Measurements from ENCODE around the gene ARHGAP27. TPM values are rescaled to one million over a fixed set of nuclear protein-coding genes. Genes with fewer than 3 reads are reported as not detected.
A peak's percentile ranks its signal among the peaks of the same experiment; 100 is the strongest.

ARHGAP27 gene
- total RNA-seq, 2 experiments from 2014 or later, result 37.8 to 40.9 TPM

GRCh38 chr17:45374501-45374900 is 58.2 kb downstream of the ARHGAP27 start:
- H3K36me3 Mint-ChIP-seq (ENCODE audit: low read depth), result no peaks in the 10 kb centered on the region
- no peak for DNase-seq
- no peaks in the 10 kb centered on the region for H3K9me3 Mint-ChIP-seq
- H3K4me3 Mint-ChIP-seq, result no peak overlapping the region
- intact Hi-C loops (cut with micrococcal nuclease), result no loop called here
- H3K27me3 Mint-ChIP-seq, result no peaks in the 10 kb centered on the region
- ChIA-PET CTCF (interaction anchor here (2.3 to 4.9 kb wide), 2 partner anchors 10 to 97 kb away, joined by 11 to 25 read pairs; no protein-coding TSS in a partner anchor), POLR2A (no interaction called here)
- peaks cover 19% of the 10 kb centered on the region for H3K4me1 Mint-ChIP-seq (ENCODE audit: low read depth)
- ATAC-seq, result no peak
- H3K27ac Mint-ChIP-seq, result no peak overlapping the region
- TF ChIP-seq CTCF (IDR thresholded peaks at IDR 0.05), result no peak

GRCh38 chr17:45372325-45372869 is 60.3 kb downstream of the ARHGAP27 start:
- CTCF ChIA-PET, result interaction anchor here (0.7 to 4.9 kb wide), 6 partner anchors 13 to 102 kb away, joined by 3 to 25 read pairs (median 4); partner anchors contain the start of gene MAP3K14
- no peaks in the 10 kb centered on the region for H3K27me3 Mint-ChIP-seq
- no peak for DNase-seq

GRCh38 chr17:45371414-45372324 is 61.0 kb downstream of the ARHGAP27 start:
- DNase-seq, result peak; percentile 70
- POLR2A ChIA-PET, result interaction anchor here (1.0 to 1.1 kb wide), 2 partner anchors 10 to 16 kb away, joined by 3 to 4 read pairs; no protein-coding TSS in a partner anchor

More at GRCh38 chr17:45372325-45372869, 60.3 kb downstream of the ARHGAP27 start:
- Mint-ChIP-seq H3K4me1 (ENCODE audit: low read depth) (peaks cover 16% of the 10 kb centered on the region), H3K27ac (no peak overlapping the region), H3K9me3 (no peaks in the 10 kb centered on the region), H3K4me3 (peak overlapping the region; percentile 21), H3K36me3 (ENCODE audit: low read depth) (no peaks in the 10 kb centered on the region)
- ATAC-seq, result no peak
- intact Hi-C loops (cut with micrococcal nuclease), result no loop called here
- TF ChIP-seq CTCF (IDR thresholded peaks at IDR 0.05), result no peak
- POLR2A ChIA-PET, result interaction anchor here (1.0 to 1.4 kb wide), 4 partner anchors 8 to 60 kb away, joined by 3 to 5 read pairs (median 4); no protein-coding TSS in a partner anchor

GRCh38 chr17:45370949-45371413 is 61.7 kb downstream of the ARHGAP27 start:
- intact Hi-C loops (cut with micrococcal nuclease), result no loop called here
- no peak overlapping the region for H3K4me3 Mint-ChIP-seq

More at GRCh38 chr17:45371414-45372324, 61.0 kb downstream of the ARHGAP27 start:
- no peaks in the 10 kb centered on the region for H3K9me3 Mint-ChIP-seq
- H3K27ac Mint-ChIP-seq, result no peak overlapping the region
- CTCF ChIA-PET, result interaction anchor here (0.7 to 3.3 kb wide), 8 partner anchors 9 to 153 kb away, joined by 3 to 23 read pairs (median 4); partner anchors contain the start of gene MAP3K14
- ATAC-seq, result peak; percentile 91
- intact Hi-C loops (cut with micrococcal nuclease), result no loop called here
- no peaks in the 10 kb centered on the region for H3K36me3 Mint-ChIP-seq (ENCODE audit: low read depth)
- H3K27me3 Mint-ChIP-seq, result peaks cover 2% of the 10 kb centered on the region
- H3K4me1 Mint-ChIP-seq (ENCODE audit: low read depth), result peaks cover 16% of the 10 kb centered on the region
- no peak for TF ChIP-seq CTCF (IDR thresholded peaks at IDR 0.05)
- peak overlapping the region; percentile 21 for H3K4me3 Mint-ChIP-seq

More at GRCh38 chr17:45370949-45371413, 61.7 kb downstream of the ARHGAP27 start:
- TF ChIP-seq CTCF (IDR thresholded peaks at IDR 0.05), result no peak
- no peak for DNase-seq
- Mint-ChIP-seq H3K9me3 (no peaks in the 10 kb centered on the region), H3K4me1 (ENCODE audit: low read depth) (peaks cover 16% of the 10 kb centered on the region), H3K36me3 (ENCODE audit: low read depth) (no peaks in the 10 kb centered on the region), H3K27ac (no peak overlapping the region), H3K27me3 (peaks cover 2% of the 10 kb centered on the region)
- CTCF ChIA-PET, result interaction anchor here (0.8 to 3.3 kb wide), 7 partner anchors 10 to 152 kb away, joined by 3 to 23 read pairs (median 4); partner anchors contain the start of gene MAP3K14
- POLR2A ChIA-PET, result interaction anchor here (0.8 kb wide), 1 partner anchor 60 kb away, joined by 5 read pairs; no protein-coding TSS in a partner anchor
- no peak for ATAC-seq

All from activated CD8-positive, alpha-beta T cell treated with anti-CD3 and anti-CD28 coated beads for 36 hours (primary cell).